Measurements from ENCODE around the gene RBM26.
A peak's percentile ranks its signal among the peaks of the same experiment; 100 is the strongest.

RBM26 gene

DNA sequence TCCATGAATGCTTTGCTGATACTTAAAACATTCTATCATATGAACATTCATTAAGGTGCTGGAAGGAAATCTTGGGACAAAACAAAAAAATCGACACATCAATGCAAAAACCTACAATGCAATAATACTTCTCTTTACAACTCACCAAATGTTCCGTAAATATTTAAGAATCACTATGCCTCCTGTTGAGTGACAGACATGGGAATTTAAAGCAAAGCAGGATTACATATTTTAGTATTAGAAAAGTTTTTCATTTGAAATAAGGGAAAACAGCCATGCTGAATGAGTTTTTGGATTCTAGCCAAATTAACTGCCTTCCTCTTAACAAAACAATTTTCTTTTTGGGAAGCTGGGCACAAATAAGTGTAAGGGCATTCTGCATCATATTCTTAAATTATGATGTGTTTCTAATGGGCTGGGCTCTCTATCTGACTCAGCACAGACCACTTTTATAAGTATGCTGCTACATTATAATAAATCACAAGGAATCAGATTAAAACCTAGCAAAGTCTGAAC is 93.7 kb downstream of the RBM26 start:
- TF ChIP-seq GATA1 (IDR thresholded peaks at IDR 0.05; ENCODE audit: low read depth, low read length), result no peak
- TF ChIP-seq POLR2A (IDR thresholded peaks at IDR 0.05; ENCODE audit: low read length), result no peak
- DNase-seq, result no peak

GRCh38 chr13:79311386-79311785 is 94.7 kb downstream of the RBM26 start:
- no peak for TF ChIP-seq POLR2A (IDR thresholded peaks at IDR 0.05; ENCODE audit: low read length)
- TF ChIP-seq GATA1 (IDR thresholded peaks at IDR 0.05; ENCODE audit: low read depth, low read length), result no peak
- DNase-seq, result no peak

DNA sequence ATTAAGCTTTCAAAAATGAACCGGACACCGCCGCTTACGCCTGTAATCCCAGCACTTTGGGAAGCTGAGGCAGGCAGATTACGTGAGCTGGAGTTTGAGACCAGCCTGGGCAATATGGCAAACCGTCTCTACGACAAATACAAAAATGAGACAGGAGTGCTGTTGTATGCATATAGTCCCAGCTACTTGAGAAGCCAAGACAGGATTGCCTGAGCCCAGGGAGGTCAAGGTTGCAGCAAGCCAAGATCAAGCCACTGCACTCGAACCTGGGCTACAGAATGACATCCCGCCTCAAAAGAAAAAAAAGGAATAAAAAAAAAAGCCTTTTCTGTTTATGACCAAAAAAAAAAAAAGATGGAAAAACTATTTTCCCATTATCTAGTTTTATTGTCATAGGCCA is 96.4 kb downstream of the RBM26 start:
- DNase-seq, result no peak
- TF ChIP-seq GATA1 (IDR thresholded peaks at IDR 0.05; ENCODE audit: low read depth, low read length) (no peak), POLR2A (IDR thresholded peaks at IDR 0.05; ENCODE audit: low read length) (no peak)

DNA sequence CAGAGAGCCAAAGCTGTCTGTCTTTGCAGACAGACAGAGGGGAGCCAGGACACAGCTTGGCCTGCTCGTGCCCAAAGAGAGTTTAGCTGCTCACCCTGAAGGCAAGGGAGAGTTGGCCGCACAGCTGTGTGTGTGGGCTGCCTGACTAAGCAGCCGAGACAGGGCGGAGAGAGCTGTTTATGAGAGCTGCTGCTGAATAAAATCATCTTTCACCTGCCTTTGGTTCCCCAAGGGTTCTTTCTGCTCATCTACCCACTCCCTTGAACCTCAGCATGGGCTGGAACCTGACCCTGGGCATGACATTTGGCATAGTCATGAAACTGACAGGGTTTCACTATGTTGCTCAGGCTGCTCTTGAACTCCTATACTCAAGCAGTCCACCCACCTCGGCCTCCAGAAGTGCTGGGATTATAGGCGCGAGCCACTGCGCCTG is 98.2 kb downstream of the RBM26 start:
- DNase-seq, result no peak
- TF ChIP-seq POLR2A (IDR thresholded peaks at IDR 0.05; ENCODE audit: low read length), result no peak
- no peak for TF ChIP-seq GATA1 (IDR thresholded peaks at IDR 0.05; ENCODE audit: low read depth, low read length)

- DNase-seq, result no peak
- TF ChIP-seq GATA1 (IDR thresholded peaks at IDR 0.05; ENCODE audit: low read depth, low read length) (no peak), POLR2A (IDR thresholded peaks at IDR 0.05; ENCODE audit: low read length) (no peak)
Measured at GRCh38 chr13:79307433-79307861, 98.6 kb downstream of the RBM26 start.

DNA sequence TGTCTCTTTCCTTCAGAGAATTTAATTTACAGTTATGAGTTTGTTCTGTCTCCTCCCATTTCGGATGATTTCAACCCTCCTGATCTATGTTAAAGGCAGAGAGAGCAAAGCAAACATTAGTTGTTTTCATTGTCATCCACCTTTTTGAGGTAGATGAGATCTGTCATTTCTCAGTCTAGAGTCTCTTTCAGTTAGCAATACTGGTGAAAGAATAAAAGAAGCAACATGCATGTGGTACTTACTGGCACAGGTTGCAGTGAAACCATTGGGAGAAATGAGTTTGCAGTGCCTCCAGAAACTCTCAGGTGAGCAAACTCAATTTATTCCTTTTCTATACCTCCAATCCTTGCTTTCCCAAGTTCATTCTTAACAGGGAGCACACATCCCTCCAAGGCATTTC is 99.4 kb downstream of the RBM26 start:
- DNase-seq, result no peak
- no peak for TF ChIP-seq POLR2A (IDR thresholded peaks at IDR 0.05; ENCODE audit: low read length)
- TF ChIP-seq GATA1 (IDR thresholded peaks at IDR 0.05; ENCODE audit: low read depth, low read length), result no peak

- DNase-seq, result no peak
- TF ChIP-seq POLR2A (IDR thresholded peaks at IDR 0.05; ENCODE audit: low read length), result no peak
- no peak for TF ChIP-seq GATA1 (IDR thresholded peaks at IDR 0.05; ENCODE audit: low read depth, low read length)
Measured at GRCh38 chr13:79297128-79297527, 108.9 kb downstream of the RBM26 start.

- DNase-seq, result no peak
- TF ChIP-seq POLR2A (IDR thresholded peaks at IDR 0.05; ENCODE audit: low read length) (no peak), GATA1 (IDR thresholded peaks at IDR 0.05; ENCODE audit: low read depth, low read length) (no peak)
Measured at GRCh38 chr13:79295906-79296706, 109.9 kb downstream of the RBM26 start.

DNA sequence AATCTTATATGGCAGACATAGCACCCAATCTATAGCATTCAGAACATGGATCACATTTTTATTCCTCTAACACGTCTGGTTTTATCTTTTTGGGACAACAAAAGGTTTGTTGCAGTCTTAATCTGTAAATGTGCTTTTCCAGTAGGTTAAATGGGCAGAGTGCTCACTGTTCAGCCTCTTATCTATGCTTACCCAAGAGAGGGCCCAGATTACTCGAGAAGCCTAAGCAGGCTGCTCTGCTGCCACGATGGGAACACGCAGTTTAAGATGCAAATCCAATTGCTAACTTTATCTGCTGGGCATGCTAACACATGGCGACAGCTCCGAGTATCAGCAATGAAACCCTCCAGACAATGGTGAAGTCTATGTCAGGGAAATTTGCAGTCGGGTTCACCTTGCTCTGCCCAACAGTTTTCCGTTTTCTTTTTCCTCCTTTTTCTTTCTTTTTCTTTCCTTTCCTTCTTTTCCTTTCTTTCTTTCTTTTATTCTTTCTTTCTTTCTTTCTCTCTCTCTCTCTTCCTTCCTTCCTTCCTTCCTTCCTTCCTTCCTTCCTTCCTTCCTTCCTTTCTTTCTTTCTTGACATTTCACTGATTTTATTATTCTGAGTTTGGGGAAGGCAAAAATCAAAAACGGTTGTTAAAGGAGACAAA is 115.3 kb downstream of the RBM26 start:
- peak; percentile 48 to 87 for DNase-seq
- peak; percentile 24 for TF ChIP-seq GATA1 (IDR thresholded peaks at IDR 0.05; ENCODE audit: low read depth, low read length)
- no peak for TF ChIP-seq POLR2A (IDR thresholded peaks at IDR 0.05; ENCODE audit: low read length)

GRCh38 chr13:79289571-79289970 is 116.5 kb downstream of the RBM26 start:
- TF ChIP-seq POLR2A (IDR thresholded peaks at IDR 0.05; ENCODE audit: low read length) (no peak), GATA1 (IDR thresholded peaks at IDR 0.05; ENCODE audit: low read depth, low read length) (no peak)
- no peak for DNase-seq

DNA sequence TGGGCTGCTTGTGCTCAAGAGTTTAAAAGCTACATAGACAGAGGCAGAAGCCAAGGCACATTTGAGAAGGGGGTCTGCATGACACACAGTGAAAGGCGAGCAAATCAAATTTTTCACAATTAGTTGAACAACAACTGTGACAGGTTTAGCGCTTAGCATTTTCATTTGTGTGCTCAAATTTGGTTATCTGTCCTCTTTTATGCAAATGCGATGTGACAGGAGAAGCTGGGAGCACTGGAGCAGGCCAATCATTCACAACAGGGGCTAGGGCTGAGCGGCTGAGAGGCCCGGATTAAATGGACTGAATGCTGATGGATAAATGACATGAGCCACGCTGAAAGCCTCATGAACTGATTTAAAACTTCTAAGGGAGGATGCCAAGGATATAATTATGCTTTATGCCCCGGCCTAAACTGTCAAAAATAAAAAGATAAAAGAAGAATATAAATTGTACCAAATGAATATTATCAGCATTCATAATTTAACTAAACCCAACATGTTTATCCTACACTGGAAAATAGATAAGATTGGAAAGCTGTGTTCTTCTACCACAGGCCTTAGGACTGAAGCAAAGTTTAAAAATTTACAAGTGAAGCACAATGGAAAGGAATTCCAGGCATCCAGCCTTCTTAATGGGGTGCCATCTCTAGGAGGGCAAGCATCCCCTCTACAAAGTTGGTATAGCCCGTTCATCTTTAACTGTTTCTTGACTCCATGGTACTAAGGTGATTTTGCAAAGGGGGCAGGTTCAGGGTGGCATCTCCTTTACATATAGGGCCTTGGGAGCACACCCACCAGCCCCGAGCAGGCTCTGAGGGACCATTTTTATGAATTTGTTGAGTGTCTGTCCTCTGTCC is 117.9 kb downstream of the RBM26 start:
- no peak for TF ChIP-seq POLR2A (IDR thresholded peaks at IDR 0.05; ENCODE audit: low read length)
- no peak for TF ChIP-seq GATA1 (IDR thresholded peaks at IDR 0.05; ENCODE audit: low read depth, low read length)
- DNase-seq, result no peak

GRCh38 chr13:79285159-79285558 is 120.9 kb downstream of the RBM26 start:
- DNase-seq, result no peak

DNA sequence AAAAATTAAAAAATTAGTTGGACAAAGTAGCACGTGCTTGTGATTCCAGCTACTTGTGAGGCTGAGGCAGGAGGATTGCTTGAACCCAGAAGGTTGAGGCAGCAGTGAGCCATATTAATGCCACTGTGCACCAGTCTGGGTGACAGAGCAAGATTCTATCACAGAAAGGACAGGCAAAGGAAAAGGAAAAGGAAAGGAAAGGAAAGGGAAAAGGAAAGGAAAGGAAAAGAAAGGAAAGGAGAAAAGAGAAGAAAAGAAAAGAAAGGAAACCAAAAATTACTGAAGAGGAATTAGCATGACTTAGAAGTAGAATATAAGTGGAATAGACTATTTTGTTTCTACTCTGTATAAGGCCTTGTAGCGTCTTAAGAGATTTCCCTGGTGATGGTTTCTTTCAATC is 122.3 kb downstream of the RBM26 start:
- TF ChIP-seq POLR2A (IDR thresholded peaks at IDR 0.05; ENCODE audit: low read length), result no peak
- TF ChIP-seq GATA1 (IDR thresholded peaks at IDR 0.05; ENCODE audit: low read depth, low read length), result no peak
- no peak for DNase-seq

More at GRCh38 chr13:79285159-79285558, 120.9 kb downstream of the RBM26 start:
- TF ChIP-seq GATA1 (IDR thresholded peaks at IDR 0.05; ENCODE audit: low read depth, low read length) (no peak), POLR2A (IDR thresholded peaks at IDR 0.05; ENCODE audit: low read length) (no peak)

GRCh38 chr13:79282976-79283375 is 123.1 kb downstream of the RBM26 start:
- no peak for DNase-seq
- TF ChIP-seq POLR2A (IDR thresholded peaks at IDR 0.05; ENCODE audit: low read length) (no peak), GATA1 (IDR thresholded peaks at IDR 0.05; ENCODE audit: low read depth, low read length) (no peak)
